ENCODE data around the gene BNC2. TPM values are rescaled to one million over a fixed set of nuclear protein-coding genes. Genes with fewer than 3 reads are reported as not detected.

Gene BNC2
- total RNA-seq, 1 donor, result 53.9 TPM

DNA sequence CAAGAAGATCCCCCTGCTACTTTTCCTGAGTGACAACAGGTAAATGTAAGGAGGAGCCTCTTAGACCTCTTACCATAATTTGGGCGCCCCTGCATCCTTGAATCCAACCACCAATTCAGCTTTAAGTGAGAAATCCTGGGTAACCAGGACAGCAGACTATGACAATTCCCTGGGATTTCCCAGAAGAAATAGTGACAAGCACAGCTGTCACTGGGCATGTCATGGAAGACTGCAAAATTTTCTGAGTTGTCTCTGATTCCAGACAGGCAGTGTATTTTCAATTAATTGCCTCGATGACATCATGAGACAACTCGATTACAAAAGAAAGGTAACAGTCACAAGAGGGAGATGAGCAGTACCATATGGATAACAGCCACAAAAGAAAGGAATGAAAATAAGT, 256.9 kb downstream of the BNC2 start:
- no peaks in the 10 kb centered on the region for H3K36me3 ChIP-seq (ENCODE audit: insufficient read depth, low read length)
- no peak for TF ChIP-seq CTCF (IDR thresholded peaks at IDR 0.05; ENCODE audit: extremely low read depth, low read depth, low read length)
- H3K27ac ChIP-seq (ENCODE audit: low read depth, low read length), result no peak overlapping the region
- H3K4me2 ChIP-seq (ENCODE audit: insufficient read depth, low read length), result no peak overlapping the region
- H2AFZ ChIP-seq (ENCODE audit: low read length), result no peak overlapping the region
- H4K20me1 ChIP-seq (ENCODE audit: insufficient read depth, low read length), result peaks cover 6% of the 10 kb centered on the region
- no peaks in the 10 kb centered on the region for H3K9me3 ChIP-seq (ENCODE audit: low read depth, low read length)
- peaks cover 8% of the 10 kb centered on the region for H3K4me1 ChIP-seq (ENCODE audit: insufficient read depth, low read length)
- no peak overlapping the region for H3K4me3 ChIP-seq (ENCODE audit: insufficient read depth, low read length)
- H3K27me3 ChIP-seq (ENCODE audit: insufficient read depth, low read length), result no peaks in the 10 kb centered on the region
- H3K79me2 ChIP-seq (ENCODE audit: insufficient read depth, low read length), result peaks cover 61% of the 10 kb centered on the region
- no peak for DNase-seq (ENCODE audit: insufficient read length, low spot score, missing footprints)

DNA sequence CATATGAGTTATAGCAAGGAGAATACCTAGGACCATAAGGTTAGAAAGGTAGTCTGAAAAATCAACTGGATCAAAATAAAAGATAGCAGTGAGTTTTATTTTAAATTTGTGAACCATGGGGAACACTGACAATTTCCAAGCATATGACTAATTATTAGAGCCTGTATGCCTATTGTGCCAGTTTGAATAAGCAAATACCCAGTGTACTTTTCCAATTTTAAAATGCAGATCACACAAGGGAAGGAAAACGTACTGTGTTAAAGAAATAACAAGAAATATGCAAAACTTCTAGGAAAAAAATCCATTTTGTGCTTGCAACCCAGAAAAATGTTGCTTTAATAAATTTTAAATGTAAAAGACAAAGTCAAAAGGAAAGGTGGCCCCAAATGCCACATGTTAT, 257.4 kb downstream of the BNC2 start:
- no peak for DNase-seq (ENCODE audit: insufficient read length, low spot score, missing footprints)
- Histone ChIP-seq H3K27me3 (ENCODE audit: insufficient read depth, low read length) (no peaks in the 10 kb centered on the region), H4K20me1 (ENCODE audit: insufficient read depth, low read length) (peaks cover 6% of the 10 kb centered on the region), H3K9me3 (ENCODE audit: low read depth, low read length) (no peaks in the 10 kb centered on the region), H3K4me3 (ENCODE audit: insufficient read depth, low read length) (no peak overlapping the region), H3K79me2 (ENCODE audit: insufficient read depth, low read length) (peaks cover 58% of the 10 kb centered on the region), H3K36me3 (ENCODE audit: insufficient read depth, low read length) (no peaks in the 10 kb centered on the region), H2AFZ (ENCODE audit: low read length) (no peak overlapping the region), H3K4me2 (ENCODE audit: insufficient read depth, low read length) (no peak overlapping the region), H3K27ac (ENCODE audit: low read depth, low read length) (no peak overlapping the region), H3K4me1 (ENCODE audit: insufficient read depth, low read length) (peaks cover 8% of the 10 kb centered on the region)
- no peak for TF ChIP-seq CTCF (IDR thresholded peaks at IDR 0.05; ENCODE audit: extremely low read depth, low read depth, low read length)

- no peak overlapping the region for H2AFZ ChIP-seq (ENCODE audit: low read length)
- H3K4me3 ChIP-seq (ENCODE audit: insufficient read depth, low read length), result no peak overlapping the region
- H3K9me3 ChIP-seq (ENCODE audit: low read depth, low read length), result no peaks in the 10 kb centered on the region
- peaks cover 6% of the 10 kb centered on the region for H4K20me1 ChIP-seq (ENCODE audit: insufficient read depth, low read length)
- H3K4me1 ChIP-seq (ENCODE audit: insufficient read depth, low read length), result peaks cover 8% of the 10 kb centered on the region
- H3K27me3 ChIP-seq (ENCODE audit: insufficient read depth, low read length), result no peaks in the 10 kb centered on the region
- no peak for TF ChIP-seq CTCF (IDR thresholded peaks at IDR 0.05; ENCODE audit: extremely low read depth, low read depth, low read length)
- H3K4me2 ChIP-seq (ENCODE audit: insufficient read depth, low read length), result no peak overlapping the region
- DNase-seq (ENCODE audit: insufficient read length, low spot score, missing footprints), result no peak
- H3K27ac ChIP-seq (ENCODE audit: low read depth, low read length), result no peak overlapping the region
- no peaks in the 10 kb centered on the region for H3K36me3 ChIP-seq (ENCODE audit: insufficient read depth, low read length)
- peaks cover 58% of the 10 kb centered on the region for H3K79me2 ChIP-seq (ENCODE audit: insufficient read depth, low read length)
Measured at GRCh38 chr9:16612627-16613026, 257.8 kb downstream of the BNC2 start.

- Histone ChIP-seq H4K20me1 (ENCODE audit: insufficient read depth, low read length) (peaks cover 6% of the 10 kb centered on the region), H3K4me3 (ENCODE audit: insufficient read depth, low read length) (no peak overlapping the region), H3K27me3 (ENCODE audit: insufficient read depth, low read length) (no peaks in the 10 kb centered on the region), H3K9me3 (ENCODE audit: low read depth, low read length) (no peaks in the 10 kb centered on the region), H3K4me1 (ENCODE audit: insufficient read depth, low read length) (peaks cover 8% of the 10 kb centered on the region), H3K79me2 (ENCODE audit: insufficient read depth, low read length) (peaks cover 54% of the 10 kb centered on the region), H3K4me2 (ENCODE audit: insufficient read depth, low read length) (no peak overlapping the region), H3K27ac (ENCODE audit: low read depth, low read length) (no peak overlapping the region), H3K36me3 (ENCODE audit: insufficient read depth, low read length) (no peaks in the 10 kb centered on the region), H2AFZ (ENCODE audit: low read length) (no peak overlapping the region)
- DNase-seq (ENCODE audit: insufficient read length, low spot score, missing footprints), result no peak
- TF ChIP-seq CTCF (IDR thresholded peaks at IDR 0.05; ENCODE audit: extremely low read depth, low read depth, low read length), result no peak
Measured at GRCh38 chr9:16611983-16612382, 258.5 kb downstream of the BNC2 start.
